NCI-H146 (cell line): ENCODE measurements around the gene TTC28.
"Not testable (repeated sequence)": the region's sequence is repeated elsewhere in the genome, so short reads cannot be mapped to it uniquely, and the experiment has no call there.

ENCODE experiments used
- DNase-seq: peaks from one replicate; lab custom pipeline; 2025; lab: John Stamatoyannopoulos, UW

TTC28 gene

GRCh38 chr22:28183078-28183860 lies 496.4 kb downstream of the TTC28 start:
- DNase-seq: peak; percentile 46

GRCh38 chr22:28180804-28181731 lies 498.6 kb downstream of the TTC28 start:
- no peak for DNase-seq

- no peak for DNase-seq
Observed at GRCh38 chr22:28179392-28179791, 500.2 kb downstream of the TTC28 start.

- no peak for DNase-seq
Observed at GRCh38 chr22:28175730-28176492, 503.7 kb downstream of the TTC28 start.

GRCh38 chr22:28174509-28174908 lies 505.1 kb downstream of the TTC28 start:
- DNase-seq: no peak

GRCh38 chr22:28172892-28173670 lies 506.6 kb downstream of the TTC28 start:
- DNase-seq: peak; percentile 66

GRCh38 chr22:28171712-28172111 lies 507.9 kb downstream of the TTC28 start:
- DNase-seq: no peak

- DNase-seq: no peak
Observed at GRCh38 chr22:28171115-28171514, 508.5 kb downstream of the TTC28 start.

GRCh38 chr22:28169314-28169713 lies 510.3 kb downstream of the TTC28 start:
- not testable (repeated sequence) for DNase-seq

GRCh38 chr22:28155808-28156207 lies 523.8 kb downstream of the TTC28 start:
- DNase-seq: no peak

GRCh38 chr22:28154861-28155260 lies 524.8 kb downstream of the TTC28 start:
- no peak for DNase-seq

GRCh38 chr22:28151151-28151816 lies 528.4 kb downstream of the TTC28 start:
- DNase-seq: no peak

GRCh38 chr22:28148816-28149465 lies 530.7 kb downstream of the TTC28 start:
- DNase-seq: no peak

GRCh38 chr22:28147401-28147800 lies 532.2 kb downstream of the TTC28 start:
- DNase-seq: no peak

GRCh38 chr22:28146401-28147314 lies 533.0 kb downstream of the TTC28 start:
- no peak for DNase-seq

GRCh38 chr22:28143961-28144745 lies 535.5 kb downstream of the TTC28 start:
- no peak for DNase-seq

GRCh38 chr22:28143241-28143865 lies 536.3 kb downstream of the TTC28 start:
- DNase-seq: no peak

- no peak for DNase-seq
Observed at GRCh38 chr22:28142361-28142961, 537.2 kb downstream of the TTC28 start.
